ENCODE data around the gene SNCA.
A peak's percentile ranks its signal among the peaks of the same experiment; 100 is the strongest.

SNCA gene

DNA sequence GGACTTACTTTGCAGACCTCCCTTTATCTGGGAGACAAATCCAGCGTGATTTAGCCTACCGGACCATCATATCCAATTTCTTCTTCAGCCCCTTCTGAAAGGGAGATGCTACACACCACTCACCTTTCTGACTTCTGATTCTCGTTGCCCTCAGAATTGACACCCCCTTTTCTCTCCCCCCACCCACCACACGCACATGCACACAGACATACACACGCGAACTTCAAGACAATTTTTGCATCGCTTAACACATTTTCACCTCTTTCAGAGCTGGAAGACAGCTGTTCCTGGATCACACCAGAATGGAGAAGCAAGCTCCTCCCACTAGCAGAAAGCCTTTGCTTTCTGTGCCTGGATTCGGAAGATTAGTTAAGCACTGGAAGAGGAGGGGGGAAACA is 1.0 kb upstream of the SNCA start:
- TF ChIP-seq, protein P1, sequence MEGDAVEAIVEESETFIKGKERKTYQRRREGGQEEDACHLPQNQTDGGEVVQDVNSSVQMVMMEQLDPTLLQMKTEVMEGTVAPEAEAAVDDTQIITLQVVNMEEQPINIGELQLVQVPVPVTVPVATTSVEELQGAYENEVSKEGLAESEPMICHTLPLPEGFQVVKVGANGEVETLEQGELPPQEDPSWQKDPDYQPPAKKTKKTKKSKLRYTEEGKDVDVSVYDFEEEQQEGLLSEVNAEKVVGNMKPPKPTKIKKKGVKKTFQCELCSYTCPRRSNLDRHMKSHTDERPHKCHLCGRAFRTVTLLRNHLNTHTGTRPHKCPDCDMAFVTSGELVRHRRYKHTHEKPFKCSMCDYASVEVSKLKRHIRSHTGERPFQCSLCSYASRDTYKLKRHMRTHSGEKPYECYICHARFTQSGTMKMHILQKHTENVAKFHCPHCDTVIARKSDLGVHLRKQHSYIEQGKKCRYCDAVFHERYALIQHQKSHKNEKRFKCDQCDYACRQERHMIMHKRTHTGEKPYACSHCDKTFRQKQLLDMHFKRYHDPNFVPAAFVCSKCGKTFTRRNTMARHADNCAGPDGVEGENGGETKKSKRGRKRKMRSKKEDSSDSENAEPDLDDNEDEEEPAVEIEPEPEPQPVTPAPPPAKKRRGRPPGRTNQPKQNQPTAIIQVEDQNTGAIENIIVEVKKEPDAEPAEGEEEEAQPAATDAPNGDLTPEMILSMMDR (IDR thresholded peaks at IDR 0.05; ENCODE audit: insufficient read depth, low read length, missing control alignments): no peak
- DNase-seq (ENCODE audit: low read depth, low spot score): no peak
- POLR2A ChIA-PET: no interaction called here
- H3K4me3 ChIP-seq (ENCODE audit: low read depth, low read length): no peak overlapping the region
- CTCF ChIA-PET: no interaction called here

DNA sequence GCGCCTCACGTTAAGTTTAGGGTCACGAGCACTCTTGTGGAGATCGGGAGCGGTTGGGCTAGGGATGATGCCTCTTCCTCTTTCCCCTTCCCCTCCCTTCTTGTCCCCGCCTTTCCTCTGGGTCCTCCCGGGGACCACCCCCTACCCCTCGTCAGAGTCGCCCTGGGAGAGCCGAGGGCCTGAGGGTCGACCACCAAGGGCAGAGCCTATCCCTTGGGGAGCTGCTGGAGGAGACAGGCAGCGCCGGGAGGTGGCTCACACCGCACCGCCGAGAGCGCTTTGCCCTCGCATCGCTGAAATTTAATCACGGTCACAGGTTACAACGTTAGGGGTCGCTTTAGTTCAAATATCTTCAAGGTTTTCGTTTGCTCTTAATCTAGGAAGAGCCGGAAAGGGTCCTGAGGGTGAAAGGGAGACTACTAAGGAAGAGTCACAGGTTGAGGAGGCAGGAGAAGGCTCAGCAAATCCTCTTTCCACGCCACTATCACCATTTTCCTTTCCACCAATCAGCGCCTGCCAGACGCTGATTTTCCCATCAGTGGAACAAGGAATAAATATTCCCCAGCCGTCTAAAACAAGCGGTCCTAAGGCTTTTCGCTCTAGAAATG is 528 bp upstream of the SNCA start:
- DNase-seq (ENCODE audit: low read depth, low spot score): no peak
- ChIA-PET POLR2A (no interaction called here), CTCF (no interaction called here)
- TF ChIP-seq, protein P1 (IDR thresholded peaks at IDR 0.05; ENCODE audit: insufficient read depth, low read length, missing control alignments): no peak
- peak overlapping the region; percentile 49 for H3K4me3 ChIP-seq (ENCODE audit: low read depth, low read length)

DNA sequence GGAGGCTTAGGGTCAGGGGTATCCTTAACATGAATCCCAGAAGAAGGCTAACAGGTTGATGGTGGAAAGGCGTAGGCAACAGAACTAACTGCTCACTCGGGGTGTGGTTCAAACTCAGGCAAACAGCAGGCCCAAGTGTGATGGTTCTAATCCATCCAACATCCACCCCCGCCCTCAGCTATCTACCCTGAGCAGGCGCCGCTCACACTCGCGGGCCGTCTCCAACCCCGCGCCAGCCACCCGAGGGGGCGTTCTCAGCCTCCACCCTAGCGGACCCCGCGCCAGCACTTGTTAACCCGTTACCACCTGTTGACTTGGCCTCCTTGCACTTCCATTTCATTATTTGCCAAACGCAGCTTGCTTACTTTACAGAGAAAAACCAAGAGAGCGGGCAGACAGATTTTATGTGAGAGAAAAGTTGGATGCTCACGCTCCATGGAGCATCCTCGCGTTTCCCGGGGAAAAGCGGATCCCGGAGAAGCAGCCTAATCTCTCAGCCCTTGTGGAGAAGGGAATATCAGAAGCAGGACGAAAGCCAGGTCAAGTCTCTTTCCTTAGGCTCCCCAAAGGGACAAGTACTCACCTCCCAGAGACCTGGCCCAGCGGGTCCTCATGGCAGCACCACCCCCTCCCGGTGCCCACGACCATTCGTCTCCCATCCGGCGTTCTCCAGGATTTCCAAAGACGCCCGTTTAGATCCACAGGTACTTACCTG is 773 bp downstream of the SNCA start:
- ChIA-PET POLR2A (no interaction called here), CTCF (no interaction called here)
- H3K4me3 ChIP-seq (ENCODE audit: low read depth, low read length): peak overlapping the region; percentile 13; the same call in 1 of the 2 replicates
- TF ChIP-seq, protein P1 (IDR thresholded peaks at IDR 0.05; ENCODE audit: insufficient read depth, low read length, missing control alignments): no peak
- no peak for DNase-seq (ENCODE audit: low read depth, low spot score)

DNA sequence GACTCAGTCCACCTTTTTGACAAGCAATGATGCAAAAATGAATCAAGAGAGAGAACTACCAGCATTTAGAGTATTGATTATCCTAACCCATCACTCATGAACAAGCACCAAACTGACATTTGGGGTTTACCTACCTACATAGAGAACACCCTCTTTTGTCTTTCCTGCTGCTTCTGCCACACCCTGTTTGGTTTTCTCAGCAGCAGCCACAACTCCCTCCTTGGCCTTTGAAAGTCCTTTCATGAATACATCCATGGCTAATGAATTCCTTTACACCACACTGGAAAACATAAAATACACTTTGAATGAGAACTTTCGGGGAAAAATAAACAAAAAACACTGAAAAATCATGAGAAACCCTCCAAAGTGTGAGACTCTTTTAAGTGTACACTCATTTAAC is 1.5 kb downstream of the SNCA start:
- CTCF ChIA-PET: no interaction called here
- no peak overlapping the region for H3K4me3 ChIP-seq (ENCODE audit: low read depth, low read length)
- no peak for DNase-seq (ENCODE audit: low read depth, low spot score)
- POLR2A ChIA-PET: no interaction called here
- TF ChIP-seq, protein P1 (IDR thresholded peaks at IDR 0.05; ENCODE audit: insufficient read depth, low read length, missing control alignments): no peak

DNA sequence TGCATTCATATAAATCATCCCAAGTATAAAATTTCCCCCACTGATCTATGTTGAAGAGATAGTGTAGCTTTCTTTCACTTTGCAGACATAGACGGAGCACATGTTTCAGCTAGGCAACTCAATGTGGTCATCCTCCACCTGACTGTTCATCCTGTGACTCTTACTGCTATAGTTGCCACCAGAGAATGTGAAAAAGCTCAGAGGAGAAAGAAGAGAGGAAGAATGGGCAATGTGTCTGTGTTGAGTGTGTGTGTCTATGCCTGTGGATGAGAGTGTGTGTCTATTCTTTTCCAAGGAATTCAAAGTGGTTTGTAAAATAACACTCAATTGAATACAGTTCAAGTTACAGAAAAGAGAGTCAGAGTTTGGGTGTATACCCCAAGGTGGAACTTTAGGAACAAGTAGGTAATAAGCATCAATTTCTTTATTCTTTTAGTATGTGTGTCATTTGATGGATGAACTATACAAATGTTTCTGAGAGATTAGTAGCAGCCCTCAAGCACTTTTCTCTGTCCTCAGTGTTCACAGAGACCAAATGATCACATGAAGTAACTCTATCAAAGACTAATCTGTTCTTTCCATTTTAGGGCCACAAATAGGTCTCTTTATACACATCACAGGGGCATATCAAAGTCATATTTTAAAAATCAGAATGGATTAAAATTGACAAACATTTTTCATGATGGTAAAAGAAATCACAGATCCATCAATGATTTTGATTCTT is 2.3 kb downstream of the SNCA start:
- DNase-seq (ENCODE audit: low read depth, low spot score): no peak
- no peak overlapping the region for H3K4me3 ChIP-seq (ENCODE audit: low read depth, low read length)
- CTCF ChIA-PET: no interaction called here
- POLR2A ChIA-PET: no interaction called here
- TF ChIP-seq, protein P1 (IDR thresholded peaks at IDR 0.05; ENCODE audit: insufficient read depth, low read length, missing control alignments): no peak

DNA sequence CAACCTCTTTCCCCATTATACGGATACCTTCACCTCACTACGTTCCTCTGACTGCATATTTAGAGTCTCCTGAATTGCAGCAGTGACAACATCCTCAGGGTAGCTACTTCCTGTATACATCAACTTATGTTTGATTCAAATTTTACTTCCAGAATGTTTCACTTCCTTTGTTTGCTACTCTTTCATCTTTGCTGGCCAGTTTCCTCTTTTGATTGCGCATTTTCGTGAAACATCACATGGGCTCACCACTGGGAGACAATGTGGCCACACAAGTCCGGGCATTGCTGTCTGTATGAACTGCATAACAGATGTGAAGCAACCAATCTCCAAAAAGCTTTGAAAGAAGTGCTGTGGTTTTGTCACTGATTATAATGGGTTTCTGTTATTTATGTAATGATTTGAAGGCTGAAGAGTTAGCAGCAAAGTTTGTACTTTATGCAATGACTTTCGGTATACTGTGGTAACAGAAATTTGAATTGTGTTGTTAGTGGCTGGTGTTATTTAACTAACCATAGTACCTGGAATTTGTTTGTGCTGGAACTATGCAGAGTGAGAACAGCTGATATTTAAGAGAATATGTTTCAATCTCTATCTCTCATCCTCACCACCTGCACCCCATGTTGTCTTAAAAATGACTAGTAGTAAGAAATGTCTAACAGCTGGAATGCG is 7.4 kb downstream of the SNCA start:
- TF ChIP-seq, protein P1 (IDR thresholded peaks at IDR 0.05; ENCODE audit: insufficient read depth, low read length, missing control alignments): no peak
- no peak overlapping the region for H3K4me3 ChIP-seq (ENCODE audit: low read depth, low read length)
- no peak for DNase-seq (ENCODE audit: low read depth, low spot score)
- POLR2A ChIA-PET: no interaction called here
- CTCF ChIA-PET: no interaction called here

Measured in AG04449 (cell line).